GM21717 (cell line): ENCODE data around the gene DYSF.

Experiments used
- ATAC-seq: cut with Tn5 transposase; IDR thresholded peaks from one replicate; pipeline ENCODE4 v1.9.1; 2021; ENCODE audit warnings: mild to moderate bottlenecking, moderate library complexity; ENCODE audit not compliant: unreplicated experiment

The DYSF gene

DNA sequence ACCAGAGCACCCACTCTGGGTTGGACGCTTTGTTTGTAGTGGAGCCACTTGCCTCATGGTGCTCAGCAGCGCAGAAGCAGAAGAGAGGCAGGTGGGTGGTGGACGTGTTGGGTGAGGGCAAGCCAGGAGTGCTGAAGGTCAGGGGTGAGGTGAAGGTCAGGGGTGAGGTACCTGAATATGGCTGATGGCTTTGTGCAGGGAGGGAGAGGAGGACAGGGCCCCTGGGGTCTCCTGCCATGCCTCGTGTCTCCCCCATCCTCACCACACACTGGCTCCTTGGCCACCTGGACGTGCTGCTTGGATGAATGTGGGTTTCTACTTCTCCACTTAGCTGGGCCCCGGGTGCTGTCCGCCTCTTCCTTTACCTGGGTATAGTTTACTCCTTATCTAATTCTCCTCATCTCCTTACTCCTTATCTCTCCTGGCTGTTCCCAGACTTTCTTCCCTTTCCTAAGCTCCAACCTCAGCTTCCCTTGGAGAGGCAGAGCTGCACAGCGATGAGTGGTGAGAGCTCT lies 68.1 kb downstream of the DYSF start:
- no peak for ATAC-seq

DNA sequence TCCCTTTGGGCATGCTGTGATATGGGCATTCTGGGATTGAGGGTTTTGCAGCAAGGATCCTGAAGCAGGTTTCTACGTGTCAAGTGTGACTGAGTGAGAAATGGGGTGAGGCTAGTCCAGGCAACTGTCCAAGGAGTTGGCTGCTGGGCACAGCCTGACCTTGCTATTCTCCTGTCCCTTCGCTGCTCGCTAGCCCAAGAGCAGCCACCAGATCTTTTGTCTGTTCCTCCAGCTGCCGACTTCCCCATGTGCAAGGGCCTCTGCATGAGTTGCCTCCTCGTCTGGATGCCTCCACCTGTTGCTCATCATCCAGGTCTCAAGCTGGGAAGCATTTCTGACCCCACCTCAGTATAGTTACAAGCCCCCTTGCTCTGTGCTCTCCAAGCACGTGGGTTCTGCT lies 71.1 kb downstream of the DYSF start:
- ATAC-seq, result no peak

DNA sequence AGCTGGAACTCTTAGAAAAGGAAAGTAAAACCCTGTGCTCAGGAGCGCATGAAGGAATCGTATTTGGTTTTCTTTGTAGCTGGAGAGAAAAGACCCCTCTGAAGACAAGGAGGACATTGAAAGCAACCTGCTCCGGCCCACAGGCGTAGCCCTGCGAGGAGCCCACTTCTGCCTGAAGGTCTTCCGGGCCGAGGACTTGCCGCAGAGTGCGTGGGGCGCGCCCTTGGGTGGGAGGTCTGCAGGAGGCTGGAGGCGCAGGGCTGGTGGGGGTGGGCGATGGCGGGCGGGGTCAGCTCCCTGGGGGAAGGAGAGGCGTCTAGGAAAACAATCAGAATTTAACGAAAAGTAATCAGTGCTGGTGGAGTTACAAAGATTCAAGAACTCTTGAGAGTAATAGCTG lies 72.8 kb downstream of the DYSF start:
- no peak for ATAC-seq

DNA sequence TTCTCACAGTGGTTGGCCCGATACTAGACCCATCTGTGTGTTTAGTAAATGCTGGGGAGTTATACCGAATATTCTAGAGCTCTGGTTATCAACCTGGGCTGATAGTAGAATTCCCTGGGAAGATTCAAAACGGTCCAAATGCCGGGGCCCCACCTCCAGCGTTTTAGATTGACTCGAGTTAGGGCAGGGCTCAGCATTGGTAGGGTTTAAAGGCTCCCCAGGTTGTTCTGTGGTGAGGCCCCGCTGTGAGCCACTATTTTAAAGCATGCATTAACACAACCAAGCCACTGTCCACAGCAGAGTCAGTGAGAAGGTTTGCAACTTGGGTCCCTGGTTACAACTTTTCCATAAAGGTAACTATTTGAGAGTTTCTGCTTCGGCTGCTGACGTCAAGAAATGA lies 73.6 kb downstream of the DYSF start:
- no peak for ATAC-seq

DNA sequence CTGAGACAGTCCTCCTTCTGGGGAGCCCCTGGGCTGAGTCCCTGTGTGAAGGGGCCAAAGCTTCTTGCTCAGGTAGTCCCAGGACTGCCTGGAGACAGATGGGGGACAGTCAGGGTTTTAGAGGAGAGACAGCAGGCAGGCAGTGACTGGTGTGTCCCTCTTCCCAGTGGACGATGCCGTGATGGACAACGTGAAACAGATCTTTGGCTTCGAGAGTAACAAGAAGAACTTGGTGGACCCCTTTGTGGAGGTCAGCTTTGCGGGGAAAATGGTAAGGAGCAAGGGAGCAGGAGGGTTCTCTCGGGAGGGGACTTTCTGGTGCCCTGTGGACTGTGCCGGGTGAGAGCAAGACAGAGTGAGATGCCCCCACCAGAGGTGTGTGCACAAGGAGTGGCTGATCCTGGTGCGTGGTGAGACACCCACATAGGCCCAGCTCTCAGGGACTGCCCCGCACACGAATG lies 74.8 kb downstream of the DYSF start:
- no peak for ATAC-seq

DNA sequence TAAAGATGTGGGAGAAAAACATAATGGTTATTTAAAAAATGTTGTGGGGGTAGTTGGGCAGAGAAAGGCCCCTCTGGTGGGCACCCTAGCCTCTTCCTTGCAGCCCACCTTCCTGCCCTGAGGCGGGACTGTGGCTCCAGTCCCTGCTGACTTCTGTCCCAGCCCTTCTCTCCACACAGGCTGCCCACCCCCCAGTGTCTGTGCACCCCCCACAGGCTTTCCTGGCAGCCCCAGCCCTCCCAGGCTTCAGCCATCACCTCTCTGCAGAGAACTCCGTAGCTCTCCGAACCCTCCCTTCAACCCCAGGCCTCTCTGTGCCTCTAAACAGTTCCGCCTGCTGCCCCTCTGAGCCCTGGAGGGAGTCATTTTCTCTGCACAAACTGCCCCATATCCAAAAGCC lies 75.4 kb downstream of the DYSF start:
- no peak for ATAC-seq

DNA sequence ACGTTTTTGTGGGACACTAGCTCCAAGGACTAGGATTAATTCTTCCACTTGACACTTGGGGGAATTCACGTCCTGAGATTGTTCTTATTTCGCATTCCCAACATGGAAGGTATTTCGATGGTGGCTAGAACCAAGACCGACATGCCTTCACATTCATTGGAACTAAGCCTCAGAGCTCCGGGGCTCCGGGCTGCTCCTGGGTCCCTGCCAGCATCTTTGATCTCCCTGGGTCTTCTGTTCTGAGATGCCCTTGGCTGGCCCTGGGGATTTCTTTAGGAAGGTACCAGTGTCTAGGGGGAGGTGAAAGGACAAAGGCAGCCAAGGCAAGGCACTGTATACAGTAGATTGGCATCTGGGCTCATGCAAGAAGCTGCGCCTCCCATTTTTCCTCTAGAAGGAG lies 76.8 kb downstream of the DYSF start:
- ATAC-seq, result no peak

DNA sequence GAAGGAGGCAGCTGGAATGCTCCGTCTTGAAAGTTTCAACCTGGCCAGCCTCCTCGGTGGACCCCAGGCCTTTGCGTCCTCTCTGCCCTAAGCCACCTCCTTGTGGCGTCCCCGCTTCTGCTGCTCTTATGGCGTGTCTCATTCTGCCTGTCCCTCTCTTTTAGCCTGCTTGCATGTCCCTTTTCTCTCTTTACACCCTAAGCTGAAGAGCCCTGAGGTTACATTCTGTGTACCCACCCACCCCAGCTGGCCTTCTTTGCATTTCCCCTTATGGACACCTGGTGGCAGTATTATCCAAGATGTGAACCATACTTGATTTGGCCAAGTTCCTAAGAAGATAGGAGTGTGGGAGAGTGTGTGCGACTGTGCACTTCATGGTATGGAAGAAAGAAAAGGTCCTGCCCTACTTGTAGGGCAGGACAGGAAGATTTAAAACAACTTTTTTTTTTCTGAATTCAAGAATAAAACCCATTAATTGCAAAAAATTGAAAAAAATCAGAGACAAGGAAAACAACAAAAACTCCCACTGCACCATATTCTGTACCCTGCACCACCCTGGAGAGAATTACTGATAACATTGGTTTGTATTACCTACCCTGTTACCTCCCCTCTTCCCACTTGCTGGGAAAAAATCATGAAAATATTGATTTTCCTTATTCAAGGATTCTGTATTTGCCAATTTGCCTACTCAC lies 77.4 kb downstream of the DYSF start:
- no peak for ATAC-seq

DNA sequence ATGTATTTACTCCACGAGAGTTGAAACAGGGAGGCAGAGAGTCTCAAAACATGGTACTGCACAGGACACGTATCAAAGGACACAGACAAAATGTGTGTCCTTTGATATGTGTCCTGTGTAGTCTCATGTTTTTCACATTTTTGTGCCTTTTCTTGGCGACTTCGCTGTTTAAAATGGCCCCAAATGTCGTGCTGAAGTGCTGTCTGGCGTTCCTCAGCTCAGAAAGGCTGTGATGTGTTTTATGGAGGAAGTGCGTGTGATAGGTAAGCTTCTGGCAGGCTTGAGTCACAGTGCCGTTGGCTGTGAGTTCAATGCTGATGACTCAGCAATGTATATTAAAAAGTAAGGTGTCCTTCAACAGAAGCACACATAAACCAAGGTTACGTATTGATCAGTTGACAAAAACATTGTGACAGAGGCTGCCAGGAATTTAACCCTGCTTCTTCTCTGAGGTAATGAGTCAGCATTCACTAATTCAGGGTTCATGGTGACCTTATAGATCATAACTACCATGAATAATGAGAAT lies 78.2 kb downstream of the DYSF start:
- ATAC-seq, result no peak

DNA sequence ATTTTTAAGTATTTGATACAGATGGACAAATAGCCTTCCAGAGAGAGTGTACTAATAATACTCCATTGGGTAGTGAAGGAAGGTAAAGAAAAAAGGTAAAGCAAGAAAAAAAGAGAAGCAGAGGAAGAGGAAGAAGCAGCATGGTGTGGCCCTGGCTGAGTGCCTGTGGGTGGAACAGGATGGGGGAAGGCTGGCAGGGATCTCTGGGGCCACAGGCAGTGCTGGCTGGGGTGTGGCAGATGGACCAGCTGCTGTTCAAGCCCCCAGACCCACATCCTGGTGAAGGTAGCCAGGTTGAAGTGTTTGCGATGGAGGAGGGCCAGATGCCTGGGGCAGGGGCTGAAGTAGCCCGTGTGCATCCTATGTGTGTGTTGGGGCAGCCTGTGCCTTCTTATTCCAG lies 79.0 kb downstream of the DYSF start:
- ATAC-seq, result no peak

DNA sequence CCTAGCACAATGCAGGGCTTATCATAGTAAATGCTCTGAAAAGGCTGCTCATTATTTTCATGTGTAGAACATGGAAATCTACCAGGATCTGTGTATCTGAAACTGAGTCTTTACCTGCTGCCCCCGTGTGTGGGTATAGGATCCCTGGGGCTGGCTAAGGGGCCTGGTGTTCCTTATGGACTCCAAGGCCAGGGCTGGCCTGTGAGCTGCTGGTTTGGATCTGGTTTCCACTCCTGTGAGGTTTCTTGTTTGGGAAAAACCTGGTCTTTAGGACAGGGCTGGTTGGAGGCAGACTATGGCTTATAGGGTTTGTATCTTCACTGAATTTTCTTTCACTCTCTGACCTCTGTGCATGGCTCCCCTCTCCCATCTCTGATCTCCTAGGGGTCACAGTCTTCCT lies 80.8 kb downstream of the DYSF start:
- no peak for ATAC-seq

DNA sequence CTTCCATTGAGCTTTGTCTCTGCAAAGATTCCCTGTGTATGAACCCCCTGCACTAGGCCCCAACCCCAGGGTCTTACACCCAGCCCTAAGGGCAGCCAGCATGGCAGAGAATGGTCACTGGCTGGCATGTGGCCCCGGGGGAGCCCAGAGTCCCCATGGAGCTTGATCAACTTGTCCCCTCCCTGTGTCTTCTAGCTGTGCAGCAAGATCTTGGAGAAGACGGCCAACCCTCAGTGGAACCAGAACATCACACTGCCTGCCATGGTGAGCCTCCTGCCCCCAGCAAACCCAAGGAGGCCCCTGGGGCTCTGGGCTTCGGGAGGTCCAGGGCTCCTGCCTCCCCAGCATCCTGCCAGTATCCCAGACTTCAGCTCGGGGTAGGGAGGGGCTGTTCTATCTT lies 81.5 kb downstream of the DYSF start:
- ATAC-seq, result no peak

DNA sequence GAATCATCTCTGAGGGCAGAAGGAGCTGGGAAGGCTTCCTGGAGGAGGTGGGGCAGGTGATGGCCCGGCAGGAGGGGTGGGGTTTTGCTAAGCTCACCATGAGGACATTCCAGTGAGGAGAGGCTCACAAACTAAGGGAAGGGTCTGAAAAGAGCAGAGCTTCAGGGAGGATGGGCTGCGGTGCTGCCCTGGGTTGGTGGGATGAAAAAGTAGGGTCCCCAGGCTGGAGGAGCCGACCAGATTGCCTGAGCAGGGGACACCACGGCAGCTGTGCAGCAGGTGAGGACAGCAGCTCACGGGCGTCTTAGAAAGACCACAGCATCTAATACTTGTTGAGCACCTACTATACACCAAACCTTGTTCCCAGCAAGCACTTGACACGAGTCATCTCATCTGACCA lies 82.2 kb downstream of the DYSF start:
- ATAC-seq, result no peak

DNA sequence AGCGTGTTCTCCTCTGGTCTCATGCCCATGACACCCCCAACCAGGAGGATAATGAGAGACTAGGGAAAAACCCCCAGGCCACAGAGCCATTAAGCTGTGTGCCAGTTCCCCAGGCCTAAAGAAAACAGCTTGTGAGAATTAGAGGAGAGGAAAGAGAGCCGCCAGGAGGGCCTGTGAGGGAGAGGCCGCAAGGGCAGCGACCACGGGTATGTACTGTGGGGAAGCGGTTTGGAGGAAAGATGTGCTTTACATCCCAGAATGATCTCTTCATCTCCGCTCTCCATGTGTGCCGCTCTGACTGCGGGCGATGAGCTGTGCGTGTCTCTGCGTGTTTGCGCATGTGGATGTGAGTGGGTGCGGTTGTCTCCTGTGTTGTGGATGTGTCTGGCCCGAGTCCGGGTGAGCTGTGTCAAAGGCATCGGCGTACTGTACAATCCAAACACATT lies 82.9 kb downstream of the DYSF start:
- no peak for ATAC-seq

DNA sequence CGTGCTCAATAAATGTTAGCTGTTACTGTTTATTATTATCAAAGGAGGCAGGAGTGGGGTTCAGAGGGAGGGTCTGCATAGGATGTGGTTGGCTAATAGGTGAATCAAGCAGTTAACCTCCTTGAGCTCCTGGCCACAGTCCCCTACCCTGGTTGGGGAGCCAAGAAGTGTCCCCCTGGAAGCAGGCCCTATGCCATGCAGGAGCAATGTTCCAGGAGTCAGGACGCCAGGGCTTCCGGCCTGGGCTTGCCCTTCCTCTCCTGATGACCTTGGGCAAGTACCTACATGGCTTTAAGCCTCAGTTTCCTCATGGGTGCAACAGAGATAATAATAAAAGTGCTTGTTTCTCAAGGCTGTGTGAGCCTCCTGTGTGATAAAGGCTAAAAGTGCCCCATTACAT lies 84.9 kb downstream of the DYSF start:
- no peak for ATAC-seq

DNA sequence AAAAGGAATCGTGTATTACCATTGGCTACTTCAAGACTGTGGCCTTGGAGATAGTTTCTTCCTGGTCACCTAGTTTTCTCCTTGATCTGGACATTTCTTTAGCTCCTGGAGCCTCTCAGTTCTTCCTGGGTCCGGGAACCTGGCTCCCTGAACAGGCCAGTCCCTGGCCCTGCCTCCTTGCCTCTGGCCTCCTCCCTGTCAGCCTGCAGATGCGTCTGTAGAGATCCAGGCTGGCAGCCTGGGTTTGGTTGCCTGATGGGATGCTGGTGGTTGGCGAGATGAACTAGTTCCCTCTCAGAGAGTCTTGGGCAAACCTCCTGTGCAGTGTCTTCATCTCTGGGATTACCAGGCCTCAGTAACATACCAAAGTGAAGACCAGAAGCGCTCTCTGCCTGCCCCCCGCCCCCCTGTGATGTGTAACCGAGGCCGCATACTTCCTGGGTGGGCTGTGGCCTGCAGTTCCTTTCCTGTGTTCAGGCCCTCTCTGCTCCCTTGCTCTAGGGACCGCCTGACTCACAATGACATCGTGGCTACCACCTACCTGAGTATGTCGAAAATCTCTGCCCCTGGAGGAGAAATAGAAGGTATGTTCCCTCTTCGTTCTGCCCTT lies 85.4 kb downstream of the DYSF start:
- ATAC-seq, result no peak

DNA sequence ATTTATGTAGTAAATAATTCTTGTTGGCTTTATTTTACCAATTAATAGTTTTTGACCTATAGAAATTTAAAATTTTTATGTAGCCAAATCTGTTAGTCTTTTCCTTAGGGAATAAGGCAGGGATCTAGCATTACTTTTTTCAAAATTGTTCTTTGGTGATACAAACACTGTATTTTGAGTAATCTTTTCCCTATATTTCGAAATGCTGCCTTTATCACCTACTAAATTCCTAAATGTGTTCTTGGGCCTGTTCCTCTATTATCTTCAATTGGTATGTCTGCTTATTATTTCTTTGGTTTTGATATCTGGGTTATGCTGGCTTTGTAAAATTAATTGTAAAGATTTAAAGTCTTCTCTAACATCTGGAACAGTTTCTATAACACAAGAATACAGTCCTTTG lies 87.5 kb downstream of the DYSF start:
- ATAC-seq, result no peak

DNA sequence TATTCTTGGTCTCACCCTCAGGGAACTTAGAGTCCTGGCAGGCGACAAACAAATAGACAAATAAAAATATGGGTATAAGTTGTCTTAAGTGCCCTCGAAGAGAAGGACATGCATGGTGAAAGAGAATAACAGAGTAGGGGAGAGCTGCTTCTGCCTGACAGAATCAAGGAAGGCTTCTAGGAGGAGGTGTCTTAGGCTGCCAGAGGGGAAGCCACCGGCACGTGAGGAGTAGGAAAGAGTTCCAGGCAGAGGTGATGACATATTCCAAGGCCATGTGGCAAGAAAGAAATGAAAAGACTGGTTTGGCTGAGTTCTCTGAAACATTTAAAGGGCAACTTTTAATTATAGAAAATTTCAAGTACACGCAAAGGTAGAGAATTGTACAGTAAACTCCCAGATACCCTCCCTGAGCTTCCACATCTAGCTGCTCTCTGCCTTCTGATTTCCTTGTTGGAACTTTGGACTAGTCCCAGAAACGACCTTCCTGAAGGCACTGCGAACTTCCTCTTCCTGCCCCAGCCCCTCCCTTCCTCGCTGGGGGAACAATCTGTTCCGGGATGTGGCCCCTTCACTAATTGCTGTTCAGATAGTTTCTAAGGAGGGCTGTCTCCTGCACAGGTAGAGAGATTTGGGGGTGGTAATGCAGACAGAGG lies 91.7 kb downstream of the DYSF start:
- no peak for ATAC-seq

DNA sequence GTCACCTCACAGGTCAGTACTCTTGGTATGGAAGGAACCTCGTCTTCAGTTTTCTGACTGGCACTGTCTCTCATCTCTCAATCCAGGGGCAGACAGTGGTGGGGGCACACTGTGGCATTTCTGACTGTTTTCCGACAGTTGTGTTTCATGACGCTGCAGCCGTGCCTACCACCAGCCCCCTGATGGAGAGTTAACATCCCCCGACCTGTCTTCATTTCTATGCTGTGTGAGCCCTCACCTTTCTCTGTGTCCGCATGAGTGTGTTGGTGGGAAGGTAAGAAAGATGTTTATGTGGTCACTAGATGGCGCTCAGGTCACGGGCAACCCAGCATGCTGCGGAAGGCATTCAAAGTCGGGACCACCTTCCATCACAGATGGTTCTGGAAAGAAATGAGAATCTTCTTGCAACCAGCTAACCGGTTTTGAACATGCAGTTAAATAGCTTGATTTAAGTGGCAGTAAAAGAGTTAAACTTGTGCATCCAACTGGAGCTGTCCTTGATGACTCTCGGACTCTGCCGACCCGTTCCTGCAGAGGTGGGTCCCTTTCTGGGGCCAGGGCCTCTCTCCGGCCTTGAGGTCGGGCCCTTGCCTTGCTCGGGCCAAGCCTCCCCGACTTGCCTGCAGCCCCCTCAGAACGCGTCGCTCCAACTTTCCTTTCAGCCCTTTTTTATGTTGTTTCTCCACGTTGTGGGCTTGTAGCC lies 92.4 kb downstream of the DYSF start:
- no peak for ATAC-seq

DNA sequence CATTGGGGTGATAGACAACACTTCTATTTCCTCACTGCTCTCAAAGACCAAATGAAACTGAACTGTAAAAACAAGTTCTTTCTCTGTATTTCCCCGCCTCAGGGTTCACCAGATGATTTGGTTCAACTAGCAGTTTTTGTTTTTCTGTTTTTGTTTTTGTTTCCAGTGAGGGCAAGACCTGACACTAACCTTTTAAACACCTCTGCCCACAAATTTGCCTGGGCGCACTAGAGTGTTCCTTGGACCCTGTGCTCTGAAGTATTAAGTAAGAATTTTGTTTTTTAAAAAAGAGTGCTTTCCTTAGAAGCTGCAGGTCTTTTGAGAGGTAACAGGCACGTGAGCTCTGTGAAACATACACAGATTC lies 92.9 kb downstream of the DYSF start:
- ATAC-seq, result no peak

DNA sequence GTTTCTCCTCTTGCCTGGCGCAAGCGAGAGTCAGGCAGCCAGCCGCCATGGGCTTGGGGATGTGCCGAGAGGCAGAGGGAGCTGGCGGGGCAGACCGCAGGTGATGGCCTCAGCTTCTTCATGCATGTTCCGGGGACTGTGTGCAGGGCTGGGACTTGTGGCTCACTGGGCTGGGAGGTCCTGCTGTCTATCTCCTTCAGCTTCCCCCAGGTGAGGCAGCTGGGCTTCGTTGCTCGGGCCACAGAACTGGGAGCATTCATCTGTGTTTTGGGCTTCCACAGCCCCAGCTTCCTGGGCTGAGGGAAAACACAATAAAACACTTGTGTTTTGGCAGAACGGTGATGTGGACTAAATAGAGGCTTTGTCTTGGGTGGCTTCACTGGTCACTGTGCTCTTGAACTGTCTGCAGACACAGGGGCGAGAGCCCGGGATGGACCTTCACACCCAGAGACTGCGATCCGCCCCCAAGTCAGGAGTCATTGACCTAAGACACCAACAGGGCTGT lies 93.5 kb downstream of the DYSF start:
- ATAC-seq, result no peak
